Astrocyte (in vitro differentiated cells and primary cell): Measurements from ENCODE around the gene RAPGEF3. TPM values are rescaled to one million over a fixed set of nuclear protein-coding genes. Genes with fewer than 3 reads are reported as not detected.
A peak's percentile ranks its signal among the peaks of the same experiment; 100 is the strongest.

Experiments
- DNase-seq: peaks from one replicate; pipeline ENCODE4 v3.0.0-alpha.2; 2010; ENCODE audit warnings: low read depth
- FAIRE-seq: peaks from 2 replicates; lab custom pipeline; 2011; peaks lifted over from hg19 to GRCh38; lab: Jason Lieb, UNC
- H2AFZ ChIP-seq: 2 replicates; pipeline ENCODE4 v1.6.0; 2012; ENCODE audit warnings: low read depth, low read length, inconsistent platforms
- H3K27ac ChIP-seq: 2 replicates; pipeline ENCODE4 v1.5.1; 2011; ENCODE audit warnings: low read depth, low read length, inconsistent platforms
- H3K27me3 ChIP-seq: 2 replicates; pipeline ENCODE4 v1.6.0; 2011; ENCODE audit warnings: low read length, inconsistent platforms; ENCODE audit not compliant: insufficient read depth
- H3K36me3 ChIP-seq: 2 replicates; pipeline ENCODE4 v1.5.1; 2011; ENCODE audit warnings: low read length, inconsistent platforms; ENCODE audit not compliant: insufficient read depth
- H3K4me1 ChIP-seq: 2 replicates; pipeline ENCODE4 v1.5.1; 2011; ENCODE audit warnings: low read length, inconsistent platforms; ENCODE audit not compliant: insufficient read depth
- H3K4me2 ChIP-seq: 2 replicates; pipeline ENCODE4 v1.6.0; 2012; ENCODE audit warnings: low read length, inconsistent platforms
- H3K4me3 ChIP-seq: 2 replicates; pipeline ENCODE4 v1.5.1; 2011; ENCODE audit warnings: low read depth, mild to moderate bottlenecking, low read length, inconsistent platforms; ENCODE audit not compliant: insufficient read depth
- H3K79me2 ChIP-seq: 2 replicates; pipeline ENCODE4 v1.6.0; 2012; ENCODE audit warnings: mild to moderate bottlenecking, low read length, inconsistent platforms; ENCODE audit not compliant: insufficient read depth
- H3K9ac ChIP-seq: 2 replicates; pipeline ENCODE4 v1.6.0; 2012; ENCODE audit warnings: mild to moderate bottlenecking, low read length, inconsistent platforms
- H3K9me3 ChIP-seq: 2 replicates; pipeline ENCODE4 v1.5.1; 2012; ENCODE audit warnings: low read depth, mild to moderate bottlenecking, low read length, inconsistent platforms; ENCODE audit not compliant: insufficient read depth
- H4K20me1 ChIP-seq: 2 replicates; pipeline ENCODE4 v1.6.0; 2012; ENCODE audit warnings: low read length, inconsistent platforms; ENCODE audit not compliant: insufficient read depth
- H3K27ac Mint-ChIP-seq: one replicate; pipeline ENCODE4 v1.8.0; 2021; ENCODE audit warnings: mild to moderate bottlenecking, mixed read lengths; ENCODE audit not compliant: unreplicated experiment
- H3K27me3 Mint-ChIP-seq: one replicate; pipeline ENCODE4 v1.8.0; 2021; ENCODE audit warnings: low read depth, mixed read lengths; ENCODE audit not compliant: unreplicated experiment
- H3K36me3 Mint-ChIP-seq: one replicate; pipeline ENCODE4 v1.8.0; 2021; ENCODE audit warnings: low read depth, mixed read lengths; ENCODE audit not compliant: unreplicated experiment
- H3K4me1 Mint-ChIP-seq: one replicate; pipeline ENCODE4 v1.8.0; 2021; ENCODE audit warnings: low read depth, mixed read lengths; ENCODE audit not compliant: unreplicated experiment
- H3K4me3 Mint-ChIP-seq: one replicate; pipeline ENCODE4 v1.8.0; 2021; ENCODE audit warnings: mild to moderate bottlenecking, moderate library complexity, mixed read lengths; ENCODE audit not compliant: unreplicated experiment
- H3K9me3 Mint-ChIP-seq: one replicate; pipeline ENCODE4 v1.8.0; 2021; ENCODE audit warnings: mild to moderate bottlenecking, mixed read lengths; ENCODE audit not compliant: unreplicated experiment
- CTCF ChIP-seq: IDR thresholded peaks from 2 replicates; pipeline ENCODE4 v1.5.1; 2011; ENCODE audit warnings: low read depth, mild to moderate bottlenecking, inconsistent platforms, low read length, moderate library complexity; ENCODE audit not compliant: insufficient read depth
- EZH2 ChIP-seq: IDR thresholded peaks from 2 replicates; pipeline ENCODE4 v1.6.1; 2012; ENCODE audit warnings: mild to moderate bottlenecking, low read length, inconsistent platforms; ENCODE audit not compliant: insufficient read depth
- total RNA-seq: library from RNA; stranded (reverse); gene quantifications from 2 replicates; pipeline ENCODE4 v1.2.1, GENCODE V29; 2021

The RAPGEF3 gene
- total RNA-seq, 1 donor from 2014 or later, result 5.9 TPM

GRCh38 chr12:47768323-47768811, 9.7 kb upstream of the RAPGEF3 start:
- TF ChIP-seq EZH2, result no peak
- no peak for TF ChIP-seq CTCF
- peak overlapping the region; percentile 55 for H3K4me2 ChIP-seq
- H4K20me1 ChIP-seq, result no peaks in the 10 kb centered on the region
- peaks cover 15% of the 10 kb centered on the region for H3K4me1 ChIP-seq
- H3K27ac ChIP-seq, result no peak overlapping the region
- no peak overlapping the region for H3K4me3 ChIP-seq
- H3K9me3 ChIP-seq, result no peaks in the 10 kb centered on the region
- H3K36me3 ChIP-seq, result no peaks in the 10 kb centered on the region
- H3K9me3 Mint-ChIP-seq, result peaks cover 5% of the 10 kb centered on the region
- peaks cover 16% of the 10 kb centered on the region for H3K27me3 Mint-ChIP-seq
- H2AFZ ChIP-seq, result no peak overlapping the region
- H3K9ac ChIP-seq, result no peak overlapping the region
- FAIRE-seq (peak; percentile 43), DNase-seq (peak; percentile 54)
- no peak overlapping the region for H3K4me3 Mint-ChIP-seq
- H3K79me2 ChIP-seq, result no peaks in the 10 kb centered on the region
- peaks cover 9% of the 10 kb centered on the region for H3K4me1 Mint-ChIP-seq
- H3K27ac Mint-ChIP-seq, result no peak overlapping the region
- peaks cover 7% of the 10 kb centered on the region for H3K36me3 Mint-ChIP-seq
- no peaks in the 10 kb centered on the region for H3K27me3 ChIP-seq

GRCh38 chr12:47767216-47767724, 8.6 kb upstream of the RAPGEF3 start:
- Histone ChIP-seq H2AFZ (no peak overlapping the region), H4K20me1 (no peaks in the 10 kb centered on the region), H3K27me3 (no peaks in the 10 kb centered on the region), H3K9me3 (no peaks in the 10 kb centered on the region), H3K4me2 (no peak overlapping the region), H3K36me3 (no peaks in the 10 kb centered on the region), H3K9ac (no peak overlapping the region), H3K4me1 (peaks cover 15% of the 10 kb centered on the region), H3K79me2 (no peaks in the 10 kb centered on the region), H3K27ac (no peak overlapping the region), H3K4me3 (no peak overlapping the region)
- Mint-ChIP-seq H3K9me3 (peaks cover 5% of the 10 kb centered on the region), H3K4me1 (peaks cover 9% of the 10 kb centered on the region), H3K27me3 (peaks cover 19% of the 10 kb centered on the region), H3K27ac (peak overlapping the region; percentile 48), H3K36me3 (peaks cover 7% of the 10 kb centered on the region), H3K4me3 (no peak overlapping the region)
- no peak for DNase-seq
- no peak for TF ChIP-seq EZH2
- TF ChIP-seq CTCF, result peak; percentile 26
- FAIRE-seq, result no peak

- H2AFZ ChIP-seq, result no peak overlapping the region
- no peak overlapping the region for H3K27ac ChIP-seq
- no peaks in the 10 kb centered on the region for H3K79me2 ChIP-seq
- FAIRE-seq, result no peak
- H3K9me3 ChIP-seq, result no peaks in the 10 kb centered on the region
- no peaks in the 10 kb centered on the region for H3K36me3 ChIP-seq
- no peak overlapping the region for H3K4me2 ChIP-seq
- peaks cover 15% of the 10 kb centered on the region for H3K4me1 ChIP-seq
- no peak for DNase-seq
- Mint-ChIP-seq H3K36me3 (peaks cover 7% of the 10 kb centered on the region), H3K4me1 (peaks cover 9% of the 10 kb centered on the region), H3K27me3 (peaks cover 20% of the 10 kb centered on the region), H3K4me3 (no peak overlapping the region), H3K27ac (no peak overlapping the region), H3K9me3 (peaks cover 5% of the 10 kb centered on the region)
- no peaks in the 10 kb centered on the region for H4K20me1 ChIP-seq
- TF ChIP-seq CTCF (no peak), EZH2 (no peak)
- no peak overlapping the region for H3K9ac ChIP-seq
- H3K4me3 ChIP-seq, result no peak overlapping the region
- no peaks in the 10 kb centered on the region for H3K27me3 ChIP-seq
Observed at GRCh38 chr12:47766502-47767215, 8.0 kb upstream of the RAPGEF3 start.
